Spleen (tissue), 11 donors: Measurements from ENCODE around the gene C4orf46. TPM values are rescaled to one million over a fixed set of nuclear protein-coding genes. Genes with fewer than 3 reads are reported as not detected.

Experiments used
- DNase-seq: peaks from one replicate; pipeline ENCODE4 v3.0.0-alpha.2; 2020
- H3K27ac ChIP-seq, 8 donors: fragments of 200-600 bp; sonication (generic) in 7 of 8; 1 replicate in 4 of 8; 2 replicates in 4 of 8; pipeline versions ENCODE4 v1.5.0 to v1.8.0; 2016 to 2021; ENCODE audit warnings: inconsistent platforms in 4 of 8, mild to moderate bottlenecking in 4 of 8, moderate library complexity in 1 of 8
- H3K27me3 ChIP-seq, 7 donors: fragments of 200-600 bp; sonication (generic) in 6 of 7; replicated peaks in 1 of 7; 1 replicate in 4 of 7; 2 replicates in 3 of 7; pipeline versions ENCODE4 v1.5.0 to v1.8.0; 2016 to 2021; ENCODE audit warnings: inconsistent platforms in 3 of 7, mild to moderate bottlenecking in 1 of 7
- H3K36me3 ChIP-seq, 6 donors: fragments of 200-600 bp; sonication (generic) in 5 of 6; 1 replicate in 4 of 6; 2 replicates in 2 of 6; pipeline versions ENCODE4 v1.5.0 to v1.8.0; 2016 to 2021; ENCODE audit warnings: inconsistent platforms in 2 of 6
- H3K4me1 ChIP-seq, 6 donors: fragments of 200-600 bp; sonication (generic) in 5 of 6; 1 replicate in 3 of 6; 2 replicates in 3 of 6; pipeline versions ENCODE4 v1.5.0 to v1.8.0; 2016 to 2021; ENCODE audit warnings: inconsistent platforms in 3 of 6
- H3K4me3 ChIP-seq, 8 donors: fragments of 200-600 bp; sonication (generic) in 7 of 8; 1 replicate in 4 of 8; 2 replicates in 4 of 8; pipeline versions ENCODE4 v1.5.0 to v1.8.0; 2016 to 2021; ENCODE audit warnings: inconsistent platforms in 4 of 8, mild to moderate bottlenecking in 4 of 8, moderate library complexity in 2 of 8
- H3K9me3 ChIP-seq, 8 donors: fragments of 200-600 bp; sonication (generic) in 7 of 8; 1 replicate in 4 of 8; 2 replicates in 4 of 8; pipeline versions ENCODE4 v1.5.0 to v1.8.0; 2016 to 2021; ENCODE audit warnings: inconsistent platforms in 4 of 8
- POLR2A ChIP-seq, 3 donors: fragments of 450-650 bp; IDR thresholded peaks; one replicate each; pipeline ENCODE4 v1.5.1; 2017; ENCODE audit warnings: antibody characterized with exemption in 3 of 3, mild to moderate bottlenecking in 1 of 3
- POLR2AphosphoS5 ChIP-seq, 3 donors: sonication (generic); formaldehyde crosslinking; IDR thresholded peaks; one replicate each; pipeline ENCODE4 v1.5.1; 2017; ENCODE audit warnings: antibody characterized with exemption in 3 of 3
- WGBS, 5 donors: extraction: QIAGEN DNeasy Blood & Tissue Kit in 3 of 5; methylation state at CpG; one replicate each; pipeline versions ENCODE4 v1.1.5 to v1.1.7; 2013 to 2018; 5-methylcytosine and 5-hydroxymethylcytosine counted together
- intact Hi-C: fragments of 100-400 bp; cut with DNase I; formaldehyde crosslinking; loops from one replicate; pipeline ENCODE4 v1.15.0; 2023; ENCODE audit warnings: low total_unique reads
- polyA plus RNA-seq, 3 donors: library from polyadenylated mRNA; stranded (reverse); fragments of 200-250 nt; gene quantifications; one replicate each; pipeline ENCODE4 v1.2.1, GENCODE V29; 2013
- total RNA-seq, 7 donors: library from RNA; depleted of rRNA in 3 of 7; stranded (reverse); fragments of >200 nt in 3 of 7; fragmentation: NEBNext Ultra II Directional in 4 of 7; extraction: Animal tissue kit (Norgen Biotek cat#: 25700) in 4 of 7; gene quantifications; one replicate each; pipeline versions ENCODE4 v1.1.0 to v1.2.1, GENCODE V29; 2016 to 2021
- TF ChIP-seq, protein P1 (sequence below), 11 experiments: fragments of 200-600 bp in 7 of 11; fragments of 450-650 bp in 4 of 11; sonication (generic) in 4 of 11; IDR thresholded peaks in 8 of 11; conservative IDR thresholded peaks in 3 of 11; 1 replicate in 7 of 11; 2 replicates in 4 of 11; pipeline versions ENCODE4 v1.4.0 to v1.8.0; 2016 to 2021; ENCODE audit warnings: antibody characterized with exemption in 11 of 11, inconsistent platforms in 4 of 11, mild to moderate bottlenecking in 1 of 11
- donor health status: healthy with polysubstance abuse.
- donor health status: DM: no; HTN: no; CAD: no; lungs with moderate emphysema.
- donor health status: DM: no; HTN: no; CAD: no.
- donor health status: Bipolar disorder and iron deficiency.
- donor health status: healthy.
- donor health status: DM: no; HTN: no; CAD: no.
- donor health status: DM: yes; HTN: yes; CAD: no.

C4orf46 gene
- total and polyA plus RNA-seq, 10 donors, result 1.9 to 7.4 (median 3.5) TPM

DNA sequence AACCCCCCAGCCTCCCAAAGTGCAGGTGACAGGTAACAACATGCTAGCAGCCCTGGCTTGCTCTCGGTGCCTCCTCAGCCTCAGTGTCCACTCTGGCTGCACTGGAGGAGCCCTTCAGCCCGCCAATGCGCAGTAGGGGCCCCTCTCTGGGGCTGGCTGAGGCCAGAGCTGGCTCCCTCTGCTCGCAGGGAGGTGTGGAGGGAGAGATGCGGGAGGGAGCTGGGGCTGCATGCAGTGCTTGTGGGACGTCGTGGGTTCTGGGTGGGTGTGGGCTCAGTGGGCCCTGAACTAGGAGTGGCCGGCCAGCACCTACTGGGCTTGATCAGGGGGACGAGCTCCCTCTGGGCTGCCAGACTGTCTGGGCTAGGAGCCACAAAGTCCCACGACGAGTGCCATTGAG lies 14.4 kb downstream of the C4orf46 start:
- Histone ChIP-seq H3K4me1 (peaks cover 0 to 12% (median 5%) of the 10 kb centered on the region in 6 donors), H3K27me3 (peaks cover 0 to 4% (median 0%) of the 10 kb centered on the region in 7 donors), H3K36me3 (no peaks in the 10 kb centered on the region), H3K4me3 (no peak overlapping the region), H3K27ac (no peak overlapping the region), H3K9me3 (no peaks in the 10 kb centered on the region)
- no peak for DNase-seq
- no peak for TF ChIP-seq POLR2A (IDR thresholded peaks at IDR 0.05)
- TF ChIP-seq, protein P1, sequence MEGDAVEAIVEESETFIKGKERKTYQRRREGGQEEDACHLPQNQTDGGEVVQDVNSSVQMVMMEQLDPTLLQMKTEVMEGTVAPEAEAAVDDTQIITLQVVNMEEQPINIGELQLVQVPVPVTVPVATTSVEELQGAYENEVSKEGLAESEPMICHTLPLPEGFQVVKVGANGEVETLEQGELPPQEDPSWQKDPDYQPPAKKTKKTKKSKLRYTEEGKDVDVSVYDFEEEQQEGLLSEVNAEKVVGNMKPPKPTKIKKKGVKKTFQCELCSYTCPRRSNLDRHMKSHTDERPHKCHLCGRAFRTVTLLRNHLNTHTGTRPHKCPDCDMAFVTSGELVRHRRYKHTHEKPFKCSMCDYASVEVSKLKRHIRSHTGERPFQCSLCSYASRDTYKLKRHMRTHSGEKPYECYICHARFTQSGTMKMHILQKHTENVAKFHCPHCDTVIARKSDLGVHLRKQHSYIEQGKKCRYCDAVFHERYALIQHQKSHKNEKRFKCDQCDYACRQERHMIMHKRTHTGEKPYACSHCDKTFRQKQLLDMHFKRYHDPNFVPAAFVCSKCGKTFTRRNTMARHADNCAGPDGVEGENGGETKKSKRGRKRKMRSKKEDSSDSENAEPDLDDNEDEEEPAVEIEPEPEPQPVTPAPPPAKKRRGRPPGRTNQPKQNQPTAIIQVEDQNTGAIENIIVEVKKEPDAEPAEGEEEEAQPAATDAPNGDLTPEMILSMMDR (IDR thresholded peaks at IDR 0.05 in 8 of 11, conservative IDR thresholded peaks at IDR 0.05 in 3 of 11), result no peak
- no peak for TF ChIP-seq POLR2AphosphoS5 (IDR thresholded peaks at IDR 0.05)
- intact Hi-C loops, result no loop called here
- 90 to 94% (median 91%) methylated on average over 10 to 11 of the region's 11 CpGs for WGBS, 5 donors

DNA sequence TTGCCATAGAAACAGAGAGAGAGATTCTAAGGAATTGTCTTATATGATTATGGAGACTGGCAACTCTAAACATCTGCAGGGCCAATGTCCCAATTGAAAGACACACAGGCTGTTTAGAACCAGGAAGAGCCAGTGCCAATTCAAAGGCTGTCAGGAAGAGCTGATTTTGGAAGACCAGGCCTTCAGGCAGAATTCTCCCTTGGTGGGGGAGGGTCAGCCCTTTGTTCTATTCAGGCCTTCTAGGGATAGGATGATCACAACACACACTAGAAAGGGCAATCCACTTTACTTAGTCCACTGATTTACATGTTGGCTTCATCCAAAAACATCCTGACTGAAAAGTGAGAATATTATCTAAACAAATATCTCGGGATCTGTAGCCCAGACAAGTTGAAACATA lies 15.2 kb downstream of the C4orf46 start:
- Histone ChIP-seq H3K27ac (no peak overlapping the region), H3K9me3 (no peaks in the 10 kb centered on the region), H3K36me3 (no peaks in the 10 kb centered on the region), H3K4me3 (no peak overlapping the region), H3K27me3 (peaks cover 0 to 4% (median 0%) of the 10 kb centered on the region in 7 donors), H3K4me1 (peaks cover 0 to 12% (median 5%) of the 10 kb centered on the region in 6 donors)
- WGBS, 5 donors, result 83 to 93% (median 85%) methylated on average over 1 of the region's 1 CpG
- intact Hi-C loops, result no loop called here
- TF ChIP-seq, protein P1 (IDR thresholded peaks at IDR 0.05 in 8 of 11, conservative IDR thresholded peaks at IDR 0.05 in 3 of 11), result no peak
- TF ChIP-seq POLR2AphosphoS5 (IDR thresholded peaks at IDR 0.05), result no peak
- no peak for TF ChIP-seq POLR2A (IDR thresholded peaks at IDR 0.05)
- DNase-seq, result no peak

DNA sequence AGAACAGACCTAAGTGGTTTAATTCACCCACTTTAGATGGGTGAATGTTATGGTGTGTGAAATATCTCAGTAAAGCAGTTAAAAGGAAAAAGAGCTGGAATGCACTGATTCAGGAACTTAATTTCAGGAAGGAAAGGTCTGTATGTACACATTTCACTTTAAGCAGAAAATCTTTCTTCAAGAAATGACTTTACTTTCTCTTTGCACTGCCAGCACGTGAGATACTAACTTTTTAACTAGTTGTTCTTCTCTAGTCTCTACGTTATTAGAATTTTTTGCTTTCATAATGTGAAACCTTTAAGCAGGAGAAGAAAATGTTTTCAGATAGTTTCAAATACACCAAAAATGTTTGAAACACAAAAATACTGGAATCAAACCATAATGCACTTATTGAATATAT lies 18.8 kb downstream of the C4orf46 start:
- WGBS, 5 donors, result 5 to 16% (median 9%) methylated on average over 2 of the region's 2 CpGs
- Histone ChIP-seq H3K27ac (no peak overlapping the region), H3K4me1 (peaks cover 0 to 12% (median 5%) of the 10 kb centered on the region in 6 donors), H3K27me3 (peaks cover 0 to 4% (median 0%) of the 10 kb centered on the region in 7 donors), H3K9me3 (no peaks in the 10 kb centered on the region), H3K4me3 (peak overlapping the region in 1 of 8 donors; percentile 17), H3K36me3 (no peaks in the 10 kb centered on the region)
- TF ChIP-seq, protein P1 (IDR thresholded peaks at IDR 0.05 in 8 of 11, conservative IDR thresholded peaks at IDR 0.05 in 3 of 11), result no peak
- no peak for TF ChIP-seq POLR2A (IDR thresholded peaks at IDR 0.05)
- no peak for TF ChIP-seq POLR2AphosphoS5 (IDR thresholded peaks at IDR 0.05)
- no peak for DNase-seq
- intact Hi-C loops, result no loop called here

DNA sequence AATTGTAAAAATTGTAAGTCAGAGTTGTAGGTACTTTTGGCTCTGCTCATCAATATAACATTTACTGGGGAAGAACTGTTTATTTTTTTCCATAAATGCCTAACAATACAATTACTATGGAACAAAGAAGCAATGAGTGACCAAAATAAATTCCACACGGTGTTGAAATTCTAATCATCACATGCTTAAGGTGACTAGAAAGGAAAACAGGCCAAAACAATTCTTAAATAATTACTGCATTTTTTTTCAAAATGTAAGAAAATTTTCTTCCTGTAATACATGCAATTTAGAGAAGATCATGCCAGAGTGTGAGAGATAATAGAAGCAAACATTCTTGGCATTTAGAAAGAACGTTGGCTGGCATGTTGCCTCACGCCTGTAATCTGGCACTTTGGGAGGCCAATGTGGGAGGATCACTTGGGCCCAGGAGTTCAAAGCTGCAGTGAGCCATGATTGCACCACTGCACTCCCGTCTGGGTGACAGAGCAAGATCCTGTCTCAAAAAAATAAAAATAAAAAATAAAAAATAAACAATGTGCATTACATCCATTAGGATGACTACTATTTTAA lies 22.5 kb downstream of the C4orf46 start:
- no peaks in the 10 kb centered on the region for H3K36me3 ChIP-seq
- 70 to 80% (median 71%) methylated on average over 4 of the region's 4 CpGs for WGBS, 5 donors
- H3K27me3 ChIP-seq, result peaks cover 0 to 3% (median 0%) of the 10 kb centered on the region in 7 donors
- no peak for DNase-seq
- TF ChIP-seq POLR2AphosphoS5 (IDR thresholded peaks at IDR 0.05) (no peak), POLR2A (IDR thresholded peaks at IDR 0.05) (no peak)
- TF ChIP-seq, protein P1 (IDR thresholded peaks at IDR 0.05 in 8 of 11, conservative IDR thresholded peaks at IDR 0.05 in 3 of 11), result no peak
- H3K4me3 ChIP-seq, result no peak overlapping the region
- H3K27ac ChIP-seq, result no peak overlapping the region
- no peaks in the 10 kb centered on the region for H3K9me3 ChIP-seq
- intact Hi-C loops, result no loop called here
- H3K4me1 ChIP-seq, result peaks cover 0 to 12% (median 5%) of the 10 kb centered on the region in 6 donors
